Measurements from ENCODE around the gene IL21R. TPM values are rescaled to one million over a fixed set of nuclear protein-coding genes. Genes with fewer than 3 reads are reported as not detected.

The IL21R gene
- total RNA-seq (0.04 TPM in 1 of 2 replicates, not detected in the other), polyA plus RNA-seq (0.19 TPM in 1 of 2 replicates, not detected in the other)

GRCh38 chr16:27401768-27402568 lies at the start of gene IL21R:
TSS of gene IL21R (plus strand) at chr16:27402174. CDS start at chr16:27430072, 27,898 bp downstream.
- Histone ChIP-seq H3K9me3 (ENCODE audit: low read depth) (no peaks in the 10 kb centered on the region), H3K36me3 (no peaks in the 10 kb centered on the region), H3K4me1 (ENCODE audit: low read depth) (no peaks in the 10 kb centered on the region), H3K27ac (no peak within 1 kb of the TSS), H3K4me3 (no peak within 1 kb of the TSS), H3K27me3 (no peaks in the 10 kb centered on the region)
- peak in 1 of 2 donors; percentile 69 for DNase-seq (ENCODE audit: low read depth in 1 of 2, low spot score in 1 of 2)
- TF ChIP-seq, protein P1, sequence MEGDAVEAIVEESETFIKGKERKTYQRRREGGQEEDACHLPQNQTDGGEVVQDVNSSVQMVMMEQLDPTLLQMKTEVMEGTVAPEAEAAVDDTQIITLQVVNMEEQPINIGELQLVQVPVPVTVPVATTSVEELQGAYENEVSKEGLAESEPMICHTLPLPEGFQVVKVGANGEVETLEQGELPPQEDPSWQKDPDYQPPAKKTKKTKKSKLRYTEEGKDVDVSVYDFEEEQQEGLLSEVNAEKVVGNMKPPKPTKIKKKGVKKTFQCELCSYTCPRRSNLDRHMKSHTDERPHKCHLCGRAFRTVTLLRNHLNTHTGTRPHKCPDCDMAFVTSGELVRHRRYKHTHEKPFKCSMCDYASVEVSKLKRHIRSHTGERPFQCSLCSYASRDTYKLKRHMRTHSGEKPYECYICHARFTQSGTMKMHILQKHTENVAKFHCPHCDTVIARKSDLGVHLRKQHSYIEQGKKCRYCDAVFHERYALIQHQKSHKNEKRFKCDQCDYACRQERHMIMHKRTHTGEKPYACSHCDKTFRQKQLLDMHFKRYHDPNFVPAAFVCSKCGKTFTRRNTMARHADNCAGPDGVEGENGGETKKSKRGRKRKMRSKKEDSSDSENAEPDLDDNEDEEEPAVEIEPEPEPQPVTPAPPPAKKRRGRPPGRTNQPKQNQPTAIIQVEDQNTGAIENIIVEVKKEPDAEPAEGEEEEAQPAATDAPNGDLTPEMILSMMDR (IDR thresholded peaks at IDR 0.05; ENCODE audit: low read depth, low read length) = no peak

GRCh38 chr16:27353853-27354252 lies 48.1 kb upstream of the IL21R start:
- no peak for DNase-seq (ENCODE audit: low read depth in 1 of 2, low spot score in 1 of 2)
- Histone ChIP-seq H3K4me3 (no peak overlapping the region), H3K36me3 (peaks cover 19% of the 10 kb centered on the region), H3K4me1 (ENCODE audit: low read depth) (no peaks in the 10 kb centered on the region), H3K27ac (no peak overlapping the region), H3K9me3 (ENCODE audit: low read depth) (no peaks in the 10 kb centered on the region), H3K27me3 (no peaks in the 10 kb centered on the region)
- TF ChIP-seq, protein P1 (IDR thresholded peaks at IDR 0.05; ENCODE audit: low read depth, low read length) = no peak

- Histone ChIP-seq H3K27me3 (no peaks in the 10 kb centered on the region), H3K36me3 (peaks cover 19% of the 10 kb centered on the region), H3K27ac (no peak overlapping the region), H3K4me3 (no peak overlapping the region), H3K4me1 (ENCODE audit: low read depth) (no peaks in the 10 kb centered on the region), H3K9me3 (ENCODE audit: low read depth) (no peaks in the 10 kb centered on the region)
- TF ChIP-seq, protein P1 (IDR thresholded peaks at IDR 0.05; ENCODE audit: low read depth, low read length) = peak; percentile 48
- peak in 1 of 2 donors; percentile 57 for DNase-seq (ENCODE audit: low read depth in 1 of 2, low spot score in 1 of 2)
These were observed 46.4 kb upstream of the IL21R start for GRCh38 chr16:27355610-27356009.

DNA sequence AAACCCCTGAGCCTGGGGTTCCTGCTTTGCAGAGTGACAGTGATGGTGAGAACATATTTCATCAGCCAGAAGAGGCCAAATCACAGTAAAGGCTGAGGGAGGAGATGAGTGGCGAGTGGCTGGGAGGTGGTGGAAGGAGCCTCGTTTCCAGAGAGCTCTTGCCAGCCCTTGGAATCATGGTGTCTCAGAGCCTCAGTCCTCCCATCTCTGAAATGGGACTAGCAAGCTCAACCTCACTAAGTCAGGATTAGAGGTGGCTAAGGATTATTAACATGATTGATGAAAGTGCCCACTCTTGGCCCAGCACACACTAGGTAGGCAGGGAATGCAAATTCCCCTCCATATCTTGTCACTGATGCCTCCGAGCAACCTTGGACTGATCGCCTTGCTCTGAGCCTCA lies 45.2 kb upstream of the IL21R start:
- Histone ChIP-seq H3K27ac (no peak overlapping the region), H3K9me3 (ENCODE audit: low read depth) (no peaks in the 10 kb centered on the region), H3K4me1 (ENCODE audit: low read depth) (no peaks in the 10 kb centered on the region), H3K4me3 (no peak overlapping the region), H3K27me3 (no peaks in the 10 kb centered on the region), H3K36me3 (peaks cover 19% of the 10 kb centered on the region)
- TF ChIP-seq, protein P1 (IDR thresholded peaks at IDR 0.05; ENCODE audit: low read depth, low read length) = no peak
- no peak for DNase-seq (ENCODE audit: low read depth in 1 of 2, low spot score in 1 of 2)

GRCh38 chr16:27359051-27359450 lies 42.9 kb upstream of the IL21R start:
- no peaks in the 10 kb centered on the region for H3K4me1 ChIP-seq (ENCODE audit: low read depth)
- TF ChIP-seq, protein P1 (IDR thresholded peaks at IDR 0.05; ENCODE audit: low read depth, low read length) = no peak
- H3K4me3 ChIP-seq = no peak overlapping the region
- H3K36me3 ChIP-seq = peaks cover 11% of the 10 kb centered on the region
- H3K27ac ChIP-seq = no peak overlapping the region
- no peak for DNase-seq (ENCODE audit: low read depth in 1 of 2, low spot score in 1 of 2)
- H3K9me3 ChIP-seq (ENCODE audit: low read depth) = no peaks in the 10 kb centered on the region
- no peaks in the 10 kb centered on the region for H3K27me3 ChIP-seq

All from cardiac muscle cell (in vitro differentiated cells and primary cell).